ENCODE results near the gene CACNA2D3.

The CACNA2D3 gene

DNA sequence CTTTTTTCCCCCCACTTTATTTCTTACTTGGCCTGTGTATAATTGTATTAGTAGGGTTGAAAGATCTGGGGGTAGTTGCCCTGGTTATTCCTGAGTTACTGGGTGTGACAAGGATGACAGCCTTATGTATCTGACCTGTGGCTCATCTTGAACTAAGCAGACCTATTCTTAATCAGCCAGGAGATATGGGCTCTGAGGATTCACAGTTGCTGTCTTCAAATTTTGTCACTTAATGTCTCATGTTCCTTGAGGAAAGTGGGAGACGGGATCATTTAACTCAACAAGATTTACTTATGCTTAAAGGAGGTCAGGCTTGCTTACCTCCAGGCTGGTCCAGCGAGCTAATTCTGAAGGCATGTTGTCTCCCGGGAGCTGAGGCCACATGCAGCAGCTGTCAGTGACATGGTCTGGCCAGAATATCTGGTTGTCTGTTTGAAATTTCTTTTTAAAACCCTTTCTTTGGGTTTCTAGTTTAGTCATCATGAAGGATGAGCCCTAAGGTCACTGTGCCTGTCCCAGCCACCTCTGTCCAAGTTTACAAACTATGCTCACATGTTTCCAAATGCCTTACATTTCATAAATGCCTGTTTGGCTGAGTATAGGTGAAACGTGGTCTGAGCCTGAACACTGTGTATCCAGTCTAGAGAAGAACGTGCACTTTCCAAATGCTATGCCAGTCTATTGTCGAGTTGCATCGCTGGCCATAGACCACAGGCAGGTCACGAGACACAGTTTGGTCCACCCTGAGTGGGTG, 778.7 kb downstream of the CACNA2D3 start:
- DNase-seq, result no peak

DNA sequence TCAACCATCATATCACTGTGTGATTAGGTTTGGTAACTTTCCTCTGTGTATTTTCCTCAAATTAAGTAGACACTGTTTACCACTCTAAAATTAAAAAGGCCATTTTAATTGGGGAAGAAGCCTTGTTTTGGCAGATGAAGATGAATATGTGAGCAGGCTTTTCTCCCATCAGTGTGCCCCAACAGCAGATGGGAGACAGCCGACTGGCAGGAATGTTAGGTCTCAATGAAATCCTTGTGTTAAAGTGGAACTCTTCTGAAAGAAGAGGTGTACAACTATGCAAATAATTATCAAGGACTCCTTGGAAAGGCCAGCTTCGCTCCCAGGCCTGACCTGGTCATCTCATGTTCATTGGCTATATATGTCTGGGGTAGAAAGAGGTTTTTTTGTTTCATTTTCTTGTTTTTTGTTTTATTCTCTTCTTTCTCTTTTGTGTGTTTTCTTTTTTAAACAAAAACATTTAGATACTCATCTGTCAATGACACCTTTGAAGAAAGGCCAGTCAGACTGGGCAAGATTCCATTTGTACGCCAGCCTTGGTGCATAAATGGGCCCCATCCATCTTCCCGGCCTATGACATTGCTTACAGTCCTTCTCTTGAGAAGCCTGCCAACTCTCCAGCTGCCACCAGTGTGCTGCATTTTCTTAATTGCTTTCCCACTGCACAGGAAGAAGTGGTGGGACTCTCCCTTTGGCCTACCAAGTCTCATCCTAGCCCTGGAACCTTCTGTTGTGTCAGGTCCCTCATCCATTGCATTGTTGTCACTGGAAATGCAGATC, 779.7 kb downstream of the CACNA2D3 start:
- no peak for DNase-seq

DNA sequence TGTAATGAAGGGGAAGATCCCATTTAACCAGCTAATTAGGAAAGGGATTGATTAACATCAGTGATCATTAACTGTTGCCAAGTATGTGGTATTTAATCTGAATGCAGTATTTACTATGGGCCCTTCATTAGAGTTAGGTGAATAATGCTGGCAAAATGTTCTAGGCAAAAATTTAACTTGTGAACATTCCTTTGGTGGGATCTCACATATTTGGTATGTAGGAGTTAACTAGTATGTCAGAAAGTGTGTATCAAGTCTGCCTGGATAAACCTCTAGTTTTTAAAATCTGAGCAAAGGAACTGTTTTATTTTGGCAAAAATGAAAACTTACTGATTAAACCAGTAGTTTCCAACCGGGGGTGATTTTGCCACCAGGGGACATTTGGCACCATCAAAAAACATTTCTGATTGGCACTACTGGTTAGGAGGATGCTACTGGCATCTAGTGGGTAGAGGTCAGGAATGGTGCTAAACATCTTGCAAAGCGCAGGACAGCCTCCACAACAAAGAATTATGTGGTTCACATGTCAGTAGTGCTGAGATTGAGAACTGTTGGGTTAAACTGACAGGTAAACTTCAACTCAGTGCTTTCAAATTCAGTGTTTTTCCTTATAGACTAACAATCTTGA, 783.0 kb downstream of the CACNA2D3 start:
- peak; percentile 50 for DNase-seq

DNA sequence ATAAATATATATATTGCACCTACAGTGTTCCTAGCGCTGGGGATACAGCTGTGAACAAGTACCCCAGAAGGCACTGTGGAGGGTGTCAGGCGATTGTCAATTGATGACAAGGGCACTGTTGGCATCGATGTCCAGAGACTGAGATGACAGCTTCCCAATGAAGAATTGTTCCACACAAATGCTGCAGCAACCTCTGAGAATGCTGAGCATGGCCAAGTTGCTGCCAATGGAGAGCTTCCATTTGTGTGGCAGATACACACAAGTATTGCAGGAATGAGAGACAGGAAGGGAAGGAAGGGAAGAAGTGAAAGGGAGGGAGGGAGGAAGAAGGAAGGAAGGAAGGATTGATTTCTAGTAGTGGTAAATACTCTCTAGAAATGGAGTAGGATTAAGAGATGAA, 783.6 kb downstream of the CACNA2D3 start:
- DNase-seq, result no peak

DNA sequence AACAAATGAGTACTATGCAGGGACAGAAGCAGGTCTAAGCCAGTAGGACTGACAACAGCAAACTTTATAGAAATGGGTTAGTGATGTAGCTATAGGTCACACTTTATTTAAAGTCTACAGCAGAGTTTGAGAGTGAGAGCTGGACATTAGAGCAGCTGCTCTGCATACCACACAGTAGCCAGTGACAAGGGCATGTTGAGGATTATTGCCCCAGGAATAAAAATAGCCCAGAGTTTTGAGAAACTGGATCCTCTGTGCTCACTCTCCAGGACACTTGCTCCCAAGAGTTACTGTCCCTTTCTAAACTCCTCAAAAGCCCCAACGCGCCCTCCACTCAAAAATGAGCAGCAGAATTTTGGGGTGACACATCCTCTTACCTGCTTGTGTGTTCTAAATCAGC, 784.4 kb downstream of the CACNA2D3 start:
- no peak for DNase-seq

DNA sequence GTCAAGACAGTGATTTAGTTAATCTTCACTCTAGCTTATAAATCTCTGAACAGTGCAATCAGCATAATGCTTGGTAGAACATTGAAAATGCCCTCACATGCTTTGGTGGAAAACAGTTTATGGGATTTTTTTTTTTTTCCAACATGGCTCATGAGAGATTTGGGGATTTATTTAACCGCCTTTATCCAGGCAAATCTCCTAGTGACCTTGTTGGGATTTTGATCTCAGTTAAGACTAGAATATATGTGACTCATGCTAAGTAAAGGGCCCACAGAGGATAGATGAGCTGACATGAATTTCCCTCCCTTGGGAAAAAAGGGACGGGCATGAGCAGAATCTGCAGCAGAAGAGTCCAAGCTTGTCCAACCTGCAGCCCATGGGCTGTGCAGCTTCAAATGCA, 786.8 kb downstream of the CACNA2D3 start:
- DNase-seq, result no peak

DNA sequence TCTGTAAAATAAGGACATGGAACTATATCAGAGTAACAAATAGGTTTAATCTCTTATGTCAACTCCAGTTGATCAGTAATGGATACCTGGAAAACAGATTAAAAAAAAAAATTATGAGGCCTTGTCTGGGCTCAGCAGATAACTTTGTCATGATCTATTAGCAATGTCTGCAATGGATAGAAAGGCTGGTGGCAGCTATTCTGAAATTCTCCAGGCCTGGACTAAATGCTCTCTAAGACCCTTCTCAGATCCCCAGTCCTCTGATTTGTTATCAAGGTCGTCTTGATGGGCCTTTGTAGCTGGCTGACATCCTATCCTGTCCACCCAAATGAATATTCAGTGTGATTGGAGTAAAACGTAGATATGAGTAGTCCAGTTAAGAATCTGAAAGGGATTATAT, 791.8 kb downstream of the CACNA2D3 start:
- DNase-seq, result no peak

DNA sequence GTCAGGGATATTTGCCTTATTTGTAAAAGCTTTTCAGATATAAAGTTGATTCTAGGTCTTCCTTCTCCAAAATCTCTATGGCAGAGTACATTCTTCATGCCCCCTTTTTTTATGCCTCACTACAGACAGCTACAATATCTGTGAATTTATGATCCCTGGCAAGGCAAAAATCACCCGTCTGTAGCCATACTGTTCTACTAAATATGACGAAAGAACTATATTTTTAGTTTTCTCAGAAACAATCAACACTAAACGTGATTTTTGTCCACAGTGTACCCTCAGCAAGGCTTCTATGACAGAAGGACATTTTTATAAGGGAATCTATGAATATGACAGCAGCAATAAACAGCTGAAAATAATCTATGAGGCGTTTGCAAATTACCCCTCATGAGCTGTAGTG, 792.8 kb downstream of the CACNA2D3 start:
- no peak for DNase-seq

DNA sequence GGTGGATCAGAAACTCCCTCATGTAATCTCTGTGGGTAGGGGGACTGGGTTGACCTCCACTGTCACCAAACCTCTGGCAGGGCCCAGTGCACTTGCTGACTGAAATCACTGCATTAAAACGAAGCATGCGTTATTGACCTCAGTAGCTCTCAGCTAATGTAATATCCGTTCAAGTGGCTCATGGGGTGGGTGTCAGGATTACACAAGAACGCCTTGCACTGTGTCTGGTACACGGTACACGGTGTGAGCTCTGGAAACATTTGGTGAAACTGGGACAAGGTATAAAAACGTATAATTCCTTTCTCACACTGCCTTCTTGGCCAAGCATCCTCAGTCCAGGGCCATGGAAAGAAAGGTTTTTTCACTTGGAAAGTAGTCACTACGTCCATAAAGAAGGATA, 793.6 kb downstream of the CACNA2D3 start:
- DNase-seq, result no peak

DNA sequence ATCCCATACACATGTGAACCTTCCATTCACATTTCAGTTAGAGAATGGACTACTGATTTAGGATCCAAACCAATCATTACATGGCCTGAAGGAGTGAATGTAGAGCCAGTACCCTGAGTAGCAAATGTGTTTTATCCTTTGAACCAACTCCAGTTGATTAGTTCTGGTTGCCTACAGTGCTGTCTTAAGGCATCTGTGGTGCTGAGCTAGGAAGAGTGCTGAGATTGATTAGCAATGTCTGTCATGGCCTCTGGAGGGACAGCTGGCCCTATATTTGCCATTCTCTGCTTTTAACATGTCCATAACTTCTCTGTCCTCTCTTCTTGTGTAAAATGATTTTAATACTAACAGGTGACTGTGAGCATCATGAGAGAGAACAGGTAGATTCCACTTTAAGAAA, 794.4 kb downstream of the CACNA2D3 start:
- no peak for DNase-seq

DNA sequence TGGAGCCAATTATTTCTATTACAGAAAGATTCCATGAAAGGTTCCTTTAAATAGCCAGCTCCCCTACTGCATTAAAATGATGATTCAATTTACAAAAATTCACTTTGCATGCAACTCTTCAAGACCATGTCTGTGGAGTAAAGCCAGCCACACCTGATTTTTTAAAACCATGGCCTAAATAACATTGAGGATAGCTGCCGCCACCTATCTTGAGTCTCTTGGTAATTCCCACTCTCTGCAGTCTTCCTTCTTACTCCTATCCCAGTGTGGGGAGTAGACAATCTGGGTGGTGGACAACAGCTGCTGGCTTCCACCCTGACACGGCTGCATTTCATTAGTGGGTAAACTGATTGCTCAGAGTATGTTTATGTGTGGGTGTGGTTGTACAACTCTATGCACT, 794.8 kb downstream of the CACNA2D3 start:
- DNase-seq, result peak; percentile 25

DNA sequence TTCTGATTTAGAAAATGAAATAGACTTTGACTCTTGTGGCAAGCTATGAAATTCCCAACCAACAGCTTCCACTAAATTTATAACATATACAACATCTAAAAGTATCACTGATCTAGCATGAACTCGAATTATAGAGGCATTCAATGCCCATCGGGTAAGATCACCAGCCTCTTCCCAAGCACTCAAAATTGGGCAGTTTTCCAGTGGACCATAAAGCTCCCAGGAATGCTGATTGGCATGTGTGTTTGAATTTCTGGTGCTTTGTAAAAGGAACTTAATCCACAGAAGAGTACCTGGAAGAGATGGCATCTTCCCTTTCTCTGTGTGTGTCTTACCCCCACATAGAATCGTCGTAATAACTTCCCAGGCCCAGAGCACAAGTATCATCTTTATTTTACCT, 795.5 kb downstream of the CACNA2D3 start:
- peak; percentile 72 for DNase-seq

DNA sequence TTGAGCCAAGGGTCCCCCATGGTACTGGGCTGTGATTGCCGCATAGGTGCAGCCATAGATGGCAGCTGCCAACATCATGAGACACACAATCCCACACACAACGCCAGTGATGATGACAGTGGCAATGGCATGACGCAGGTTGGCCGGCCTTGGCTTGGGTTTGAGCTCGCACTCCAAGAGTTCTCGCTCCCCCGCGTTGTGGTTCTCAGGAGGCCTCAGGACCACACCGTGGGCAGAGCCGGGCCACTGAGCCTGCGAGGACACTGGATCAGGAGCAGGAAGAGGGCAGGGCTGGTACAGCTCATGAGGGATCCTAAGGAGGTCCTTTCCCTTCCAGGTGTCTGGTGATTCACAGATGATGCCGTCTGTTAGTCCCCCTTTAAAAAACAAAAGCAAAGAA, 796.2 kb downstream of the CACNA2D3 start:
- no peak for DNase-seq

DNA sequence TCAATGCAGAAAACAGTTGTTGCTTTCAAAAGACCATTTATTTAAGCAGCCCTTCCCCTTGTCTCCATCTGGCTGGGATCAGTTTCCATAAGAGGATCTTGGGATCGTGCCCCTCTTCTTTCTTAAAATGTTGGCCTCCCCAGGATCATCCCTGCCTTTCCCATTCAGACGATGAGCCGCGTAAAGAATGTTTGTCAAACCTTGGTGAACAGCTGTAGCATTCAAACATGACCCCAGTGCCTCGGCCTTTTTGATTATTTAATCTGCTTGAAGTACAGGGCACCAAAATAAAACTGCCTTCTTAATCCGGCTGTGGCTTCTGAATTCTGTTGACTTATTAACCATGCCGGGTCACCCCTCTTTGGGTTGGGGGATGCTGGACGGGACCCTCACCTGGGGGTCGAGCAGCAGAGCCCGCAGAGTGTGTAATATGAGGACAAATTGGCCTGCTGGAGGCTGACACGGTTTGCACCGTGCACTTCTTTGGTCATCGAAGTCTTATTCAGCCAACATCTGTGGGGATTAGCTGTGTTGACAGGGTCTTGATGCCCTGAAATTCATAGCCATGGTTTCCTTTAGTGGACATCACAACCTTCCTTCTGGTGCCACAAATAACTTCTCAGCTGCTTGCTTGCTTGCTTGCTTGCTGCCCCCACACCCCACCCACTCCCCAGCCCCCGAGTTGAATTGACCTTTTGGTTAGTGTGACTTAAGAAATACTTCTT, 805.9 kb downstream of the CACNA2D3 start, which contains the start of gene LRTM1:
Gene LRTM1, minus strand, starts transcription at position 14 of the 725 bp plus-strand sequence. CDS start 148 bp downstream, outside the sequence.
- no peak for DNase-seq

DNA sequence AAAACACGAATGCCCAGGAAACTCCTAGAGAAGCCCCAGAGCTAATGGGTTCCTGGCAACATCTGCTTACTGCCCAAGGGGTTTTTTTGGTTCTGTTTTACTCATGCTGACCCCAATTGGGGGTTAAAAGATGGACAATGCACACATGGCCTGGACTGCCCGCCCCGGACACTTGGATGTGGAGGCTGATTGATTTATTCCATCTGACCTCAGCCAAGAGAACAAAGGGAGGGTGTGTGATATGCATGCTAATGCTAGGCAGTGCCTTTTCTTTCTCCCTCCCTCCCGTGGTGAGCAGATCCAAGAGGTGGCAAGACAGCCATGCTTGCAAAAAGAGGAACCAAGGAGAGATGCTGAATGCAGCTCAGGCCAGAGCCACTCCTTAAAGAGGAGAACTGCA, 808.8 kb downstream of the CACNA2D3 start:
- DNase-seq, result no peak

DNA sequence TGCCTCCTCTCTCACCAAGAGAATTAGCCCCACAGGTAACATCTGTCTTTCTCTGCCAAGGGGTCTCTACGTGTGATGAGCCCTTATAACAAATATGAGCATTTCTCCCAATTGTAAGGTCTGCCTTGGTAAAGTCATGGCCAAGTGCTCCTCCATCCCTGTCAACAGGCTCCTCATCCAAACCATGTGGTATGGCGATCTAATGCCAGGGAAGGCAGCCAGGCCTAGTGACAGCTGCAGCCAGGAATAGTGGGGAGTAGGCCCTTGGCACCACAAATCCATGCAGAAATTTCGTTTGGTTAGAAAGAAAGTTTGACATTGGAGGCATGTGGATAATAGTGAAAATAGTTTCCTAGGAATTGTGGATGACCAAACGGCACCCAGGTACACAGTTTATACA, 810.3 kb downstream of the CACNA2D3 start:
- DNase-seq, result no peak

DNA sequence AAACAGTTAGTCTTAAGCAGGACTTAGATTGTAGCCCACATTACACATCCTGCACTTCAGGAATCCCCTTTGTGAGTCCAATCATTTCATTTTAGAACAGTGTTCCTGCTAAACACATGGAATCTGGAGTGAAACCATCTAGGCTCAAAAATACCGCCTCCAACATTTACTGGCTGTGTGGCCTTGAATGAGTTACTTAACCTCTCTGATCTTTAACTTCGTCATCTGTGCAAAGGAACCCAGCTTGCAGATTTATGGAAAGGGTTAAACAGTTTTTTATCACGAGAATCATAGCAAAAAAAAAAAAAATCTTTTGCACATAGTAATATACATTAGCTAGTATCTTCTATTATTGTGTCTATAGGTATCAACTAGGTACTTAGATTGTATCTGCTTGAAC, 813.5 kb downstream of the CACNA2D3 start:
- no peak for DNase-seq

DNA sequence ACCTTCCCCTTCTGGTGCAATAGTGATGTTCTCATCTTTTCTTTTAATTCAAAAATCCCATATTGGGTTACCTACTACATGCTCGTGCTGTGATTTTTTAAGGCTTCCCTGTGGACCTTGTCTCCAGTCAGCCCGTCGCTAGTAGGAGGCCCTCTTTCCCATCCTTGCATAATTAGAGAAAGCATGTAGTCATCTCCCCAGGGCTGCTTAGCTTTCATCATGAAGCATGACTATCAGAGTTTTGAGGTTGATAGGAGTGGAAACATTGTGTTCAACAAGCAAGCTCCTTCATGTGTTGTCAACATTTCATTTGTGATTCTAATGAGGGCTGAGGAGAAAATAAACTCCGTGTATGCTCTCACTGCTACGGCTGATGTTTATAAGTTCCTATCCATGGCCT, 814.2 kb downstream of the CACNA2D3 start:
- no peak for DNase-seq

DNA sequence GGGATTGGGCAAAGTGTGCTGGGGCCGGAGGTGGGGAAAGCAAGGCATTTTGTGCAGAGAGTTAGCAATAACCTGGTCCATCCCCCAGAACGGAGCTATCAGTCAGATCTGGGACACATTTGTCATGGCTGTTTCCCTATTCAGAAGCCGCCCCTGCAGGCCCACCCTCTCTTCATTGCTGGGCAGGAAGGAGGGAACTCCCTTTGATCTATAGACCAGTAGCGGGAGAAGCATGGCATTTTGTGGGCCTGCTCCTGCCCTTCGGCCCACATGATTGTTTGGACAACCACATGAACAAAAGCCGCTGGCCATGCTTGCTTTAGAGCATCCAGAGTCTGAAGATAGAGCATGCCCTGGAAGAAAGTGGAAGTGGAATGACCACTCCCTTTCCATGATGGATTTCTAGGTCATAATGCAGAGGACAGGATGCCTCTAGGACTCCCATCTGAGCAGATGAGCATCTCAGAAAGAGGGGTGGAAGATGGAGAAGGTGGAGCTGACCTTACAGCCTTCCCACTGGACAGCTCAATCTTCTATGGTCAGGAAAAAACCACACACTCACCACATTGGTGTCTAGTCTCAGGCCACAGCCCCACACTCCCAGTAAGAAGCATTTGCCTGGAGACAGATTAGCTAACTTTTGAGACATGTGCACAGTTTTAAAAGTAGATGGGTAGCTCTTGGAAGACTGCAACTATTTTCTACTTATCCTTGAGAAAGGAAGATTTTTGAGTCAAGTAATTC, 817.4 kb downstream of the CACNA2D3 start:
- peak; percentile 66 for DNase-seq

DNA sequence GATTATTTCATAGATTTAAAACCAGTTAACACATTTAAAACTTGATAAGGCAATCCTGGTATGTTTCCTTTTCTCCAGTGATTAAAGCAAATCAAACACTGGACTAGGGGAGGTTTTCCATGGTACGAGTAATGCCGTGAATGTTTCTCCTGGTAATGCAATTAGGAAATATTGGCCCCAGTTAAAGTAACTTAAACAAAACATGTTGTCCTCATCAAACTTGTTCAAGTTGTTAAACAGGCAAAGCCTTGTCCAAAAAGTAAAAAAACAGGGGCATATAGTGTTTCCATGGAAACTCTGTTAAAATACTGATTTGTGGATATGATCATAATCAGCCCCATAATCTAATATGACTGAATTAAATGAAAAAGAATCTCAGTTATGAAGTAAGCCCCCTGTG, 818.6 kb downstream of the CACNA2D3 start:
- DNase-seq, result no peak

DNA sequence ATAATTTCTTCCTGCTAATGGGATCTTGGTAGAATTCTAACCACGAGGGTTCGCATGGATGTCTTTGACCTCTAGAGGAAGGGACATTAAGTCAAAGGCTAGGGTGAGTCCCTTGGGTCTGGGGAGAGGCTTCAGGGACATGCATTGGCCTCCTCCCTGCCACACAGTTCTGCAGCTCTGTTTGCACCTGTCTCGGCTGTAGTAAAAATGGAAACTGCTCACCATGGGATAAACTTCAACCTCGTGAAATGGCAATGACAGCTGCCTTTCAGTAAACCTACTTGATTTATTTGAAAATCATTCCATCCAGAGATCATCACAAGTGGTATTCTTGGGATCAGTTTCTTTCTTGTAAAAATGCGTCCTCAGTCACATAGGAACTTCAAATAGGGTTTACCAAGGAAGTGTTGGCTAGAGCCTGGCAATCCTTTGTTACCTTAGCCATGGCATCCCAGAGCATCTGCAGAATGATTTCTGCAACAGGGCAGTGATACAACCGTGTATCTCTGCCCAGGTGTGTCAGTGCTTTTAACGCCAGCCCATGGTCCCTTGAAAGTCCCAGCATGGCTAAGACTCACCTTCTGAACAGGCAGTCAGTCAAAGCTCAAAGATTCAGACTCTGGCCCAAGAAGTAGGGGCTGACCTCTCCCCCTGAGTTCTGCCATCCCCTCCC, 819.5 kb downstream of the CACNA2D3 start:
- no peak for DNase-seq

DNA sequence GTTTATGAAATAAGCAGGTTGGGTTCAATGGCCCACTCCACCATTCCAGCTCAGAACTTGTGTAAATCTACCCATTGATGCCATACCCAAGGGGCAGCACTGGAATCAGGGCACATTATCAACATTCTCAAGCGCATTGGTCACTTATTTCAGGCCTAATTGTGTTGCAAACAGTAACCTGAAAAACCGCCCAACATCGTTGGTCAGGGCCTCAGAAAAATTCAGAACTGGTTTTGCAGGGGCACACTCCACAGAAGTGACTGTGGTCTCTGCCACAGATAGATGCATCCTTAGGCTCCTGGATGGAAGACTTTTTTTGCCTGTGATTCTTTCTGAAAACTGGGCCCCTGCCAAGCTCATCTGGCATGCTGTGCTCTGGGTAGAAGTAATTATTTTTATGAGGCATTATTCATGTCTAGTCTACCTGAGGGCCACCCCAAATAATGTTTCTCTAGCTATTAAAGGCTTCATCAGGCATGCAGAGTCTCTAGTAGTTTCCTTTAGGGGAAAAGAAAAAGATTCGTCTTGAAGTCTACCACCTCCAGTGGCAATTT, 827.2 kb downstream of the CACNA2D3 start:
- no peak for DNase-seq

Measured in NCI-H226 (cell line).